Colonic mucosa (tissue), 4 donors: ENCODE data around the gene APH1B. TPM values are rescaled to one million over a fixed set of nuclear protein-coding genes. Genes with fewer than 3 reads are reported as not detected.

Experiments used
- DNase-seq: peaks from one replicate; pipeline ENCODE4 v3.0.0-alpha.2; 2020
- H3K27ac ChIP-seq: fragments of 200-600 bp; one replicate; pipeline ENCODE4 v1.8.0; 2021
- H3K27me3 ChIP-seq: fragments of 200-600 bp; one replicate; pipeline ENCODE4 v1.8.0; 2021
- H3K36me3 ChIP-seq: fragments of 200-600 bp; one replicate; pipeline ENCODE4 v1.8.0; 2021
- H3K4me1 ChIP-seq: fragments of 200-600 bp; one replicate; pipeline ENCODE4 v1.8.0; 2021; ENCODE audit warnings: mild to moderate bottlenecking
- H3K4me3 ChIP-seq: fragments of 200-600 bp; one replicate; pipeline ENCODE4 v1.8.0; 2021
- H3K9ac ChIP-seq, 2 donors: one replicate each; pipeline ENCODE4 v1.7.0; 2013; ENCODE audit warnings: control low read depth in 2 of 2, low read depth in 2 of 2, low read length in 2 of 2
- H3K9me3 ChIP-seq: fragments of 200-600 bp; one replicate; pipeline ENCODE4 v1.8.0; 2021
- intact Hi-C: fragments of 100-400 bp; cut with DNase I; formaldehyde crosslinking; loops from one replicate; pipeline ENCODE4 v1.14.1; 2022
- total RNA-seq, 2 donors: library from RNA; stranded (reverse); fragmentation: NEBNext Ultra II Directional in 1 of 2; extraction: Animal tissue kit (Norgen Biotek cat#: 25700) in 1 of 2; gene quantifications; one replicate each; pipeline ENCODE4 v1.2.1, GENCODE V29; 2021
- TF ChIP-seq, protein P1 (sequence below): fragments of 200-600 bp; IDR thresholded peaks from one replicate; pipeline ENCODE4 v1.8.0; 2022; ENCODE audit warnings: antibody characterized with exemption, mild to moderate bottlenecking
- donor health status: healthy.
- donor health status: DM: no; HTN: no; CAD: no.
- donor health status: DM: no; HTN: no; CAD: no.

The APH1B gene
- total RNA-seq, 2 donors from 2014 or later: 5.0 to 8.9 TPM

DNA sequence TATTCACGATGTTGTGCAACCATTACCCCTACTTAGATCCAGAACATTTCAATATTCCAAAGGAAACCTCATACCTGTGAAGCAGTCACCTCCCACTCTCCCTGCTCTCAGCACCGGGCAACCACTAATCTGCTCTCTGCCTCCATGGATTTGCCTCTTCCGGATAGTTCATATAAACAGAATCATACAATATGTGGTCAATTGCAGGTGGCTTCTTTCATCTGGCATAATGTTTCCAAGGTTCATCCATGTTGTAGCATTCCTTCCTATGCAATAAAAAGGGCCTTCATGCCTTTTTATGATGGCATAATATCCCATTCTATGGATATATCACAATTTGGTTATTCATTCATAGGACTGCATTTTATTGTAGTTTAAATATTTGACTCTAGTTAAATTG lies 80.3 kb downstream of the APH1B start:
- H3K4me3 ChIP-seq: no peak overlapping the region
- TF ChIP-seq, protein P1, sequence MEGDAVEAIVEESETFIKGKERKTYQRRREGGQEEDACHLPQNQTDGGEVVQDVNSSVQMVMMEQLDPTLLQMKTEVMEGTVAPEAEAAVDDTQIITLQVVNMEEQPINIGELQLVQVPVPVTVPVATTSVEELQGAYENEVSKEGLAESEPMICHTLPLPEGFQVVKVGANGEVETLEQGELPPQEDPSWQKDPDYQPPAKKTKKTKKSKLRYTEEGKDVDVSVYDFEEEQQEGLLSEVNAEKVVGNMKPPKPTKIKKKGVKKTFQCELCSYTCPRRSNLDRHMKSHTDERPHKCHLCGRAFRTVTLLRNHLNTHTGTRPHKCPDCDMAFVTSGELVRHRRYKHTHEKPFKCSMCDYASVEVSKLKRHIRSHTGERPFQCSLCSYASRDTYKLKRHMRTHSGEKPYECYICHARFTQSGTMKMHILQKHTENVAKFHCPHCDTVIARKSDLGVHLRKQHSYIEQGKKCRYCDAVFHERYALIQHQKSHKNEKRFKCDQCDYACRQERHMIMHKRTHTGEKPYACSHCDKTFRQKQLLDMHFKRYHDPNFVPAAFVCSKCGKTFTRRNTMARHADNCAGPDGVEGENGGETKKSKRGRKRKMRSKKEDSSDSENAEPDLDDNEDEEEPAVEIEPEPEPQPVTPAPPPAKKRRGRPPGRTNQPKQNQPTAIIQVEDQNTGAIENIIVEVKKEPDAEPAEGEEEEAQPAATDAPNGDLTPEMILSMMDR: no peak
- H3K27me3 ChIP-seq: no peaks in the 10 kb centered on the region
- intact Hi-C loops: no loop called here
- H3K9ac ChIP-seq: peak overlapping the region in 1 of 2 donors; percentile 62
- peak overlapping the region; percentile 91 for H3K27ac ChIP-seq
- H3K9me3 ChIP-seq: no peaks in the 10 kb centered on the region
- H3K36me3 ChIP-seq: no peaks in the 10 kb centered on the region
- peak; percentile 67 for DNase-seq
- peaks cover 5% of the 10 kb centered on the region for H3K4me1 ChIP-seq

DNA sequence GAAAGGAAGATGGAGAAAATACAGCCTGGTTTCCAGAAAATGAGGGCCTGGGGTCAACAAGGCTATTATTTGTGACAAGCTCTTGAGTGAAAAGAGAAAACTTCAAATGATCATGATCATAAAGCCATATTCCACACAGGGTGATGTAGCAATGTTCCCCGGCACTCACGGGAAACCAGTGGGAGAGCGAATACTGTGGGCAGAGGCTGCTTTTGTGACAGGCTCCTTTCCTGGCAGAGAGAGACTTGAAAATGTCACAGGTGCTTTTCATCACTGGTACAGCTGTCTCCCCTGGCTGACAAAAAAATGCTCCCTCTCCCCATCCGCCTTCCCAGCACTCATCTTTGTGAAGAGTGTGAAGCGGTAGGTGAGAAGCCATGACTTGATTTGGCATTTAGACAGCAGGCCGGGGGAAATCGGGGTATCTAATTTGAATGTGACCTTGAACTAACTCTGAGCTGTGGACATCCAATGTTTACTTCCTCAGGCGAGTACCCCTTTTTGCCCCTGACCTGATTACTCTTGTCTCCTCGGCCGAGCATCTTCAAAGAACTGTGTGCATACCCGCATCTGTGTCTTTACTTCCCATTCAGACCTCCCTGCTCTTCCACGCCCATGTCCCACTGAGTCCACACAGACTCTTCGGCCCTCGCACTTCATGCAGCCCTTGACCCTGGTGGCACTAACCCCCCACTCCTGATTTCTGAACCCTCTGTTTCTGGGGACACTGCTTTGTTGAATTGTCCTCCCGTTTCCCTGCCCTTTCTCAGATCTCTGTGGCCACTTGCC lies 81.0 kb downstream of the APH1B start:
- peak overlapping the region; percentile 48 to 80 for H3K9ac ChIP-seq
- H3K36me3 ChIP-seq: no peaks in the 10 kb centered on the region
- H3K4me3 ChIP-seq: no peak overlapping the region
- DNase-seq: no peak
- H3K4me1 ChIP-seq: peaks cover 5% of the 10 kb centered on the region
- TF ChIP-seq, protein P1: no peak
- no peaks in the 10 kb centered on the region for H3K27me3 ChIP-seq
- H3K9me3 ChIP-seq: no peaks in the 10 kb centered on the region
- intact Hi-C loops: no loop called here
- peak overlapping the region; percentile 71 for H3K27ac ChIP-seq

Other genes with a start within 250 kb of the APH1B start
- gene TPM1, start 234.9 kb upstream of the APH1B start, total RNA-seq: 100 to 1,000 TPM; 423 to 769 TPM
- gene LACTB, start 155.7 kb upstream of the APH1B start, total RNA-seq: 10 to 100 TPM; 14.6 to 29.6 TPM
- 100 to 1,000 TPM; 205 to 269 TPM for gene RPS27L, start 120.1 kb upstream of the APH1B start, total RNA-seq
- gene RAB8B, start 88.0 kb upstream of the APH1B start, total RNA-seq: 10 to 100 TPM in 1 of 2 donors, 1 to 10 TPM in 1; 7.4 to 18.0 TPM
- gene CA12, start 104.2 kb downstream of the APH1B start, total RNA-seq: 100 to 1,000 TPM; 290 to 339 TPM
- gene USP3, start 227.0 kb downstream of the APH1B start, total RNA-seq: 10 to 100 TPM; 57.6 to 74.2 TPM